OCI-LY7 (cell line): ENCODE results near the gene STK10.

ENCODE experiments used
- EZH2phosphoT487 ChIP-seq: fragments of 200-600 bp; sonication (generic); IDR thresholded peaks from 2 replicates; pipeline ENCODE4 v1.6.1; 2018; ENCODE audit warnings: low read depth, borderline replicate concordance, mild to moderate bottlenecking, mixed run types, antibody characterized with exemption, low read length, moderate library complexity, mixed read lengths
- TF ChIP-seq, protein P1 (sequence below): fragments of 200-600 bp; sonication (generic); conservative IDR thresholded peaks from 2 replicates; pipeline ENCODE4 v1.5.1; 2014; ENCODE audit warnings: mild to moderate bottlenecking, antibody characterized with exemption, low read length, moderate library complexity, mixed read lengths

GRCh38 chr5:172172912-172173563 is 15.0 kb downstream of the STK10 start:
- TF ChIP-seq EZH2phosphoT487: no peak
- TF ChIP-seq, protein P1, sequence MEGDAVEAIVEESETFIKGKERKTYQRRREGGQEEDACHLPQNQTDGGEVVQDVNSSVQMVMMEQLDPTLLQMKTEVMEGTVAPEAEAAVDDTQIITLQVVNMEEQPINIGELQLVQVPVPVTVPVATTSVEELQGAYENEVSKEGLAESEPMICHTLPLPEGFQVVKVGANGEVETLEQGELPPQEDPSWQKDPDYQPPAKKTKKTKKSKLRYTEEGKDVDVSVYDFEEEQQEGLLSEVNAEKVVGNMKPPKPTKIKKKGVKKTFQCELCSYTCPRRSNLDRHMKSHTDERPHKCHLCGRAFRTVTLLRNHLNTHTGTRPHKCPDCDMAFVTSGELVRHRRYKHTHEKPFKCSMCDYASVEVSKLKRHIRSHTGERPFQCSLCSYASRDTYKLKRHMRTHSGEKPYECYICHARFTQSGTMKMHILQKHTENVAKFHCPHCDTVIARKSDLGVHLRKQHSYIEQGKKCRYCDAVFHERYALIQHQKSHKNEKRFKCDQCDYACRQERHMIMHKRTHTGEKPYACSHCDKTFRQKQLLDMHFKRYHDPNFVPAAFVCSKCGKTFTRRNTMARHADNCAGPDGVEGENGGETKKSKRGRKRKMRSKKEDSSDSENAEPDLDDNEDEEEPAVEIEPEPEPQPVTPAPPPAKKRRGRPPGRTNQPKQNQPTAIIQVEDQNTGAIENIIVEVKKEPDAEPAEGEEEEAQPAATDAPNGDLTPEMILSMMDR: no peak
